ENCODE measurements around the gene PPM1F. TPM values are rescaled to one million over a fixed set of nuclear protein-coding genes. Genes with fewer than 3 reads are reported as not detected.

PPM1F gene, protein sequence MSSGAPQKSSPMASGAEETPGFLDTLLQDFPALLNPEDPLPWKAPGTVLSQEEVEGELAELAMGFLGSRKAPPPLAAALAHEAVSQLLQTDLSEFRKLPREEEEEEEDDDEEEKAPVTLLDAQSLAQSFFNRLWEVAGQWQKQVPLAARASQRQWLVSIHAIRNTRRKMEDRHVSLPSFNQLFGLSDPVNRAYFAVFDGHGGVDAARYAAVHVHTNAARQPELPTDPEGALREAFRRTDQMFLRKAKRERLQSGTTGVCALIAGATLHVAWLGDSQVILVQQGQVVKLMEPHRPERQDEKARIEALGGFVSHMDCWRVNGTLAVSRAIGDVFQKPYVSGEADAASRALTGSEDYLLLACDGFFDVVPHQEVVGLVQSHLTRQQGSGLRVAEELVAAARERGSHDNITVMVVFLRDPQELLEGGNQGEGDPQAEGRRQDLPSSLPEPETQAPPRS
- total RNA-seq, result 10 to 100 TPM; 37.0 to 45.9 TPM

DNA sequence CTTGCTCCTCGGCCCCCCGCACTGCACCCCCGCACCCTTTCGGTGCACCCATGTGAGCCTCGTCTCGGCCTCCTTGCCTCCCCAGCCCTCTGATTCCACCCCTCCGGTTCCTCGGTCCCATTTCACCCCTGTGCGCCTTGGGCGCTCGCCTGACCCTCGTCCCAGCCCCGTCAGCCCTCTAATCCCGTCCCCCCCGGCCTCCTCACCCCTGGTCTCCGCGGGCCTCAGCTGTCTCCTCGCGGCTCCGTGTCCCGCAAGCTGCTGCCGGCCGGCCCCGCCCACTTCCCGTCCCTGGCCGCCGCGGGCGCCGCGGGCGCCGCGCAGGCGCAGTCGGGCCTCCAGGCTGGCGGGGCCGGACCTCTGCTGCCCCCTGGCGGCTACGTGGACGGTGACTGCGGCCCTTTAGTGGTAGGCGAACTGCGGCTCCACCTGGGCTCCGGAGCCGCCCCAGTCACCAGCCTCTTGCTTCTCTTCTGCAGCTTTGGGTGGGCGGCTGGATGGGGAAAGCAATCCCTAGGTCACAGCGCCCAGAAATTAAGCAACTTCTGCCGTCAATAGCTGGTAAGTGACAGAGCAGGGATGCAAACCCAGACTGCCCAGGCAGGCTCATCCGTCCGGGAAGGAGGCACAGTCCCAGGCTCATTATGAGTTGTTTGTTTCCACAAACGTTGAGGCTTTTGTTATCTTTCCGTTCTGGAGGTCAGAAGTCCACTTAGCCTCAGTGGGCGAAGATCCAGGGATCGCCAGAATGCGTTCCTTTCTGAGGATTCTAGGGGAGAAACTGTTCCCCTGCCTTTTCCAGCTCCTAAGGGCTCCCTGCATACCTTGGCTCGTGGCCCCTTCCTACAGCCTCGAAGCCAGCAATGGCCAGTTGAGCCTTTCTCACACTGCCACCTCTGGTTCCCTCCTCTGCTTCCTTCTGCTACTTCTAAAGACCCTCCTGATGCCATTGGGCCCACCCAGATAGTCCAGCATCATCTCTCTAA is at the start of gene PPM1F:
PPM1F (minus strand) TSS at position 263 of the 986 bp plus-strand sequence. CDS start 6,800 bp downstream, outside the sequence.
- H3K27me3 ChIP-seq (replicated peaks; ENCODE audit: insufficient read depth), result no peaks in the 10 kb centered on the region
- TF ChIP-seq, protein P1, sequence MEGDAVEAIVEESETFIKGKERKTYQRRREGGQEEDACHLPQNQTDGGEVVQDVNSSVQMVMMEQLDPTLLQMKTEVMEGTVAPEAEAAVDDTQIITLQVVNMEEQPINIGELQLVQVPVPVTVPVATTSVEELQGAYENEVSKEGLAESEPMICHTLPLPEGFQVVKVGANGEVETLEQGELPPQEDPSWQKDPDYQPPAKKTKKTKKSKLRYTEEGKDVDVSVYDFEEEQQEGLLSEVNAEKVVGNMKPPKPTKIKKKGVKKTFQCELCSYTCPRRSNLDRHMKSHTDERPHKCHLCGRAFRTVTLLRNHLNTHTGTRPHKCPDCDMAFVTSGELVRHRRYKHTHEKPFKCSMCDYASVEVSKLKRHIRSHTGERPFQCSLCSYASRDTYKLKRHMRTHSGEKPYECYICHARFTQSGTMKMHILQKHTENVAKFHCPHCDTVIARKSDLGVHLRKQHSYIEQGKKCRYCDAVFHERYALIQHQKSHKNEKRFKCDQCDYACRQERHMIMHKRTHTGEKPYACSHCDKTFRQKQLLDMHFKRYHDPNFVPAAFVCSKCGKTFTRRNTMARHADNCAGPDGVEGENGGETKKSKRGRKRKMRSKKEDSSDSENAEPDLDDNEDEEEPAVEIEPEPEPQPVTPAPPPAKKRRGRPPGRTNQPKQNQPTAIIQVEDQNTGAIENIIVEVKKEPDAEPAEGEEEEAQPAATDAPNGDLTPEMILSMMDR (IDR thresholded peaks at IDR 0.05), result peak; percentile 82
- DNase-seq (ENCODE audit: low spot score) (no peak), ATAC-seq (ENCODE audit: insufficient number of reproducible peaks, low FRiP score, low read depth) (peak; percentile 79)
- H3K9me3 ChIP-seq, result no peaks in the 10 kb centered on the region
- H3K4me1 ChIP-seq (ENCODE audit: control insufficient read depth in 1 of 2, low read depth in 2 of 2), result peaks cover 7 to 14% of the 10 kb centered on the region in 2 donors
- peak within 1 kb of the TSS; percentile 85 for H3K4me3 ChIP-seq
- H3K27ac ChIP-seq, result peak within 1 kb of the TSS in 1 of 2 donors; percentile 44
- no peaks in the 10 kb centered on the region for H3K36me3 ChIP-seq

GRCh38 chr22:22001664-22002525 is 49.2 kb upstream of the PPM1F start:
- no peak for ATAC-seq (ENCODE audit: insufficient number of reproducible peaks, low FRiP score, low read depth)
- Histone ChIP-seq H3K27ac (no peak overlapping the region), H3K4me1 (ENCODE audit: control insufficient read depth in 1 of 2, low read depth in 2 of 2) (no peaks in the 10 kb centered on the region), H3K36me3 (no peaks in the 10 kb centered on the region), H3K27me3 (replicated peaks; ENCODE audit: insufficient read depth) (no peaks in the 10 kb centered on the region), H3K4me3 (no peak overlapping the region), H3K9me3 (no peaks in the 10 kb centered on the region)
- DNase-seq (ENCODE audit: low spot score), result no peak
- TF ChIP-seq, protein P1 (IDR thresholded peaks at IDR 0.05), result no peak

- ATAC-seq (ENCODE audit: insufficient number of reproducible peaks, low FRiP score, low read depth) (no peak), DNase-seq (ENCODE audit: low spot score) (no peak)
- H3K4me1 ChIP-seq (ENCODE audit: control insufficient read depth in 1 of 2, low read depth in 2 of 2), result no peaks in the 10 kb centered on the region
- no peak overlapping the region for H3K4me3 ChIP-seq
- no peaks in the 10 kb centered on the region for H3K9me3 ChIP-seq
- TF ChIP-seq, protein P1 (IDR thresholded peaks at IDR 0.05), result no peak
- H3K36me3 ChIP-seq, result no peaks in the 10 kb centered on the region
- H3K27ac ChIP-seq, result no peak overlapping the region
- no peaks in the 10 kb centered on the region for H3K27me3 ChIP-seq (replicated peaks; ENCODE audit: insufficient read depth)
Measured at GRCh38 chr22:21998595-21999247, 46.1 kb upstream of the PPM1F start.

DNA sequence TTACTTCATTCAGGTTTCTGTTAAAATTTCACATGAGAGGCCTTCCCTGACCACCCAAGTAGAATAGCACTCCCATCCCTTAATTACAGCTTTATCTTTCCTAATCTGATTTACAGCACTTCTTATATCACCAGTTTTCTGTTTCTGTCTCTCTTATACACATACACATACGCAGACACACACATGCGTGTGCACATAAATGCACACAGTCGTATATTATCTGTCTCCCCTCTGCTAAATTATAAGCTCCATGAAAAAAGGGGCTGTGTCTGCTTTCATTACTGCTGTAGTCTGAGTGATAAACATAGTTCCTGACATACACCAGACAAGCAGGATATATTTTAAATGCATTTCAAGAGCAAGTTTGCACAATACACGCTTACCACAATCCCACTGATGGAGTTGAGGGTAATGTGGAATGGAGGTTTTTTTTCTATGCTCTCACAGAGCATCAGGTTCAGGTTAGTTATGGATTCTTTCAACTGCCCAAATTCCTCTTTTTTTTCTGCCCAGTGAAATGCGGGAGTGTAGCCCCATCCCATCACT is 43.6 kb upstream of the PPM1F start:
- ATAC-seq (ENCODE audit: insufficient number of reproducible peaks, low FRiP score, low read depth), result no peak
- no peak for DNase-seq (ENCODE audit: low spot score)
- no peak overlapping the region for H3K4me3 ChIP-seq

More for the DNA sequence above, 43.6 kb upstream of the PPM1F start:
- no peaks in the 10 kb centered on the region for H3K36me3 ChIP-seq
- H3K27me3 ChIP-seq (replicated peaks; ENCODE audit: insufficient read depth), result no peaks in the 10 kb centered on the region
- H3K9me3 ChIP-seq, result no peaks in the 10 kb centered on the region
- H3K4me1 ChIP-seq (ENCODE audit: control insufficient read depth in 1 of 2, low read depth in 2 of 2), result no peaks in the 10 kb centered on the region
- H3K27ac ChIP-seq, result no peak overlapping the region
- TF ChIP-seq, protein P1 (IDR thresholded peaks at IDR 0.05), result no peak
